ENCODE data around the gene TRNT1. TPM values are rescaled to one million over a fixed set of nuclear protein-coding genes. Genes with fewer than 3 reads are reported as not detected.

TRNT1 gene
- polyA plus RNA-seq, 1 donor (not counting 4 experiments of a cell fraction or from before 2014, with no cell fraction given), result 13.0 TPM

- H3K9me3 ChIP-seq (ENCODE audit: control insufficient read depth, low read depth, low read length), result no peaks in the 10 kb centered on the region
- no peaks in the 10 kb centered on the region for H3K36me3 ChIP-seq (ENCODE audit: control insufficient read depth in 2 of 2, extremely low read depth in 1 of 2, insufficient read depth in 2 of 2, low read length in 2 of 2)
- H2AFZ ChIP-seq (ENCODE audit: control insufficient read depth, low read length), result peak within 1 kb of the TSS; percentile 94
- dilution Hi-C loops (cut with MboI; ENCODE audit: extremely low pct_ligation_motif_present, low sequenced_read_pairs), result no loop called here
- H4K20me1 ChIP-seq (ENCODE audit: control insufficient read depth, extremely low read depth, insufficient read depth, low read length), result no peaks in the 10 kb centered on the region
- H3K9me1 ChIP-seq (ENCODE audit: control insufficient read depth, extremely low read depth, insufficient read depth, low read length), result no peaks in the 10 kb centered on the region
- H3K4me3 ChIP-seq (ENCODE audit: control insufficient read depth in 2 of 3, extremely low read depth in 1 of 3, insufficient read depth in 2 of 3, low read depth in 1 of 3, low read length in 3 of 3), result peak within 1 kb of the TSS; percentile 90 to 93 (median 90)
- H3K79me2 ChIP-seq (ENCODE audit: control insufficient read depth, insufficient read depth, low read length), result peaks cover 38% of the 10 kb centered on the region
- H3K4me1 ChIP-seq (ENCODE audit: control insufficient read depth, extremely low read depth, insufficient read depth, low read length), result peaks cover 13% of the 10 kb centered on the region
- FAIRE-seq (no peak), DNase-seq (ENCODE audit: low read depth, low spot score) (peak; percentile 17)
- peak within 1 kb of the TSS; percentile 86 for H3K9ac ChIP-seq (ENCODE audit: control insufficient read depth, extremely low read depth, insufficient read depth, low read length)
- peak within 1 kb of the TSS; percentile 91 for H3K4me2 ChIP-seq (ENCODE audit: control insufficient read depth, extremely low read depth, insufficient read depth, low read depth, low read length)
- peak within 1 kb of the TSS; percentile 61 for H3K27ac ChIP-seq (ENCODE audit: control insufficient read depth, insufficient read depth, low read length)
- TF ChIP-seq CTCF (optimal IDR thresholded peaks at IDR 0.05 in 1 of 3, IDR thresholded peaks at IDR 0.05 in 1 of 3, conservative IDR thresholded peaks at IDR 0.05 in 1 of 3; ENCODE audit: extremely low read depth in 1 of 3, insufficient read depth in 2 of 3, low read length in 3 of 3), result peak; percentile 87 to 97 (median 94)
- no peak for TF ChIP-seq EZH2 (IDR thresholded peaks at IDR 0.05; ENCODE audit: low read length)
- H3K27me3 ChIP-seq (ENCODE audit: control insufficient read depth, extremely low read depth, insufficient read depth, low read length), result no peaks in the 10 kb centered on the region
Observed at GRCh38 chr3:3179407-3180094, 52.8 kb downstream of the TRNT1 start, which contains the start of gene CRBN. CRBN (minus strand) TSS chr3:3179691; CDS start chr3:3179687, 4 bp downstream.

GRCh38 chr3:3180456-3180855 lies 53.7 kb downstream of the TRNT1 start:
- Histone ChIP-seq H4K20me1 (ENCODE audit: control insufficient read depth, extremely low read depth, insufficient read depth, low read length) (no peaks in the 10 kb centered on the region), H2AFZ (ENCODE audit: control insufficient read depth, low read length) (no peak overlapping the region), H3K9me3 (ENCODE audit: control insufficient read depth, low read depth, low read length) (no peaks in the 10 kb centered on the region), H3K79me2 (ENCODE audit: control insufficient read depth, insufficient read depth, low read length) (peaks cover 38% of the 10 kb centered on the region), H3K4me1 (ENCODE audit: control insufficient read depth, extremely low read depth, insufficient read depth, low read length) (peaks cover 13% of the 10 kb centered on the region), H3K9me1 (ENCODE audit: control insufficient read depth, extremely low read depth, insufficient read depth, low read length) (no peaks in the 10 kb centered on the region), H3K4me3 (ENCODE audit: control insufficient read depth in 2 of 3, extremely low read depth in 1 of 3, insufficient read depth in 2 of 3, low read depth in 1 of 3, low read length in 3 of 3) (no peak overlapping the region), H3K27me3 (ENCODE audit: control insufficient read depth, extremely low read depth, insufficient read depth, low read length) (no peaks in the 10 kb centered on the region), H3K27ac (ENCODE audit: control insufficient read depth, insufficient read depth, low read length) (no peak overlapping the region), H3K9ac (ENCODE audit: control insufficient read depth, extremely low read depth, insufficient read depth, low read length) (no peak overlapping the region), H3K36me3 (ENCODE audit: control insufficient read depth in 2 of 2, extremely low read depth in 1 of 2, insufficient read depth in 2 of 2, low read length in 2 of 2) (no peaks in the 10 kb centered on the region), H3K4me2 (ENCODE audit: control insufficient read depth, extremely low read depth, insufficient read depth, low read depth, low read length) (no peak overlapping the region)
- DNase-seq (ENCODE audit: low read depth, low spot score) (no peak), FAIRE-seq (no peak)
- dilution Hi-C loops (cut with MboI; ENCODE audit: extremely low pct_ligation_motif_present, low sequenced_read_pairs), result no loop called here
- TF ChIP-seq EZH2 (IDR thresholded peaks at IDR 0.05; ENCODE audit: low read length) (no peak), CTCF (optimal IDR thresholded peaks at IDR 0.05 in 1 of 3, IDR thresholded peaks at IDR 0.05 in 1 of 3, conservative IDR thresholded peaks at IDR 0.05 in 1 of 3; ENCODE audit: extremely low read depth in 1 of 3, insufficient read depth in 2 of 3, low read length in 3 of 3) (no peak)

Measured in keratinocyte (primary cell).